Measurements from ENCODE around the gene XRCC3. TPM values are rescaled to one million over a fixed set of nuclear protein-coding genes. Genes with fewer than 3 reads are reported as not detected.

Gene XRCC3
- polyA plus RNA-seq, 3 donors = 0.66 to 8.1 (median 2.0) TPM

DNA sequence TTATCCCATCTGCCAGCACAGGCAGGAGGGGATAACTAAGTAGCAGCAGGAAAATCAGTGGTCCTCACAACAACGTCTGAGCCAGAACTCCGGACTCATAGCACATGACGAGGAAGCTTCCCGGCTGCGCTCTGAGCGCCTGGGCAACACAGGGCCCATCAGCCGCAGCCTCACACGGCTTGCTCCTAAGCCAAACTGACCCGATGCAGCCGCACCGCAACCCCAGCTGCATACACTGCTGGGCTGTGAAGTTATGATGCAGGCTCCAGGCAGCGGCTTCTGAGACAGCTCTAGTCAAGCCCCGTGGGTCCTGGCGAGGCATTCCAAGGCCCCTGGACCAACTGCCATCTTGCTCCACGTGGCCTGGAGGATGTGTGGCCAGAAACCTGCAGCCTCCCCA, 28.4 kb upstream of the XRCC3 start:
- H3K36me3 Mint-ChIP-seq = no peaks in the 10 kb centered on the region
- no peak overlapping the region for H2AFZ ChIP-seq (ENCODE audit: insufficient read depth, low read depth, low read length, poor library complexity, severe bottlenecking)
- no peak overlapping the region for H3K4me3 Mint-ChIP-seq
- peaks cover 7% of the 10 kb centered on the region for H3K4me1 Mint-ChIP-seq
- peaks cover under 1 to 8% (median 7%) of the 10 kb centered on the region in 3 donors for H3K27me3 Mint-ChIP-seq (ENCODE audit: low read depth in 3 of 3)
- intact Hi-C loops (cut with micrococcal nuclease) = no loop called here
- WGBS (ENCODE audit: insufficient coverage) = 94% methylated on average over 15 of the region's 15 CpGs
- H3K4me2 ChIP-seq (replicated peaks; ENCODE audit: extremely low read depth, low read length, poor library complexity, severe bottlenecking) = no peak overlapping the region
- H3K27ac Mint-ChIP-seq = no peak overlapping the region
- TF ChIP-seq CTCF (IDR thresholded peaks at IDR 0.05) = no peak
- no peaks in the 10 kb centered on the region for H3K4me1 ChIP-seq (ENCODE audit: control insufficient read depth in 1 of 2, insufficient read depth in 2 of 2, low read length in 2 of 2)
- H3K79me2 ChIP-seq (ENCODE audit: insufficient read depth, low read length) = no peaks in the 10 kb centered on the region
- H3K9ac ChIP-seq (ENCODE audit: insufficient read depth, low read length, poor library complexity, severe bottlenecking) = no peak overlapping the region
- no peaks in the 10 kb centered on the region for H4K20me1 ChIP-seq (ENCODE audit: insufficient read depth, low read length)
- H3K9me3 ChIP-seq (replicated peaks in 1 of 2; ENCODE audit: control insufficient read depth in 1 of 2, insufficient read depth in 1 of 2, low read length in 2 of 2) = no peaks in the 10 kb centered on the region
- H3K36me3 ChIP-seq (replicated peaks in 1 of 2; ENCODE audit: control insufficient read depth in 1 of 2, insufficient read depth in 2 of 2, low read length in 2 of 2) = no peaks in the 10 kb centered on the region
- DNase-seq = no peak
- H3K27me3 ChIP-seq (ENCODE audit: control insufficient read depth in 2 of 2, insufficient read depth in 2 of 2, low read length in 2 of 2) = no peaks in the 10 kb centered on the region
- H3K27ac ChIP-seq (ENCODE audit: low read depth in 1 of 2, low read length in 2 of 2) = no peak overlapping the region
- H3K4me3 ChIP-seq (replicated peaks in 1 of 3; ENCODE audit: low read depth in 2 of 3, low read length in 3 of 3) = no peak overlapping the region
- no peaks in the 10 kb centered on the region for H3K9me3 Mint-ChIP-seq

DNA sequence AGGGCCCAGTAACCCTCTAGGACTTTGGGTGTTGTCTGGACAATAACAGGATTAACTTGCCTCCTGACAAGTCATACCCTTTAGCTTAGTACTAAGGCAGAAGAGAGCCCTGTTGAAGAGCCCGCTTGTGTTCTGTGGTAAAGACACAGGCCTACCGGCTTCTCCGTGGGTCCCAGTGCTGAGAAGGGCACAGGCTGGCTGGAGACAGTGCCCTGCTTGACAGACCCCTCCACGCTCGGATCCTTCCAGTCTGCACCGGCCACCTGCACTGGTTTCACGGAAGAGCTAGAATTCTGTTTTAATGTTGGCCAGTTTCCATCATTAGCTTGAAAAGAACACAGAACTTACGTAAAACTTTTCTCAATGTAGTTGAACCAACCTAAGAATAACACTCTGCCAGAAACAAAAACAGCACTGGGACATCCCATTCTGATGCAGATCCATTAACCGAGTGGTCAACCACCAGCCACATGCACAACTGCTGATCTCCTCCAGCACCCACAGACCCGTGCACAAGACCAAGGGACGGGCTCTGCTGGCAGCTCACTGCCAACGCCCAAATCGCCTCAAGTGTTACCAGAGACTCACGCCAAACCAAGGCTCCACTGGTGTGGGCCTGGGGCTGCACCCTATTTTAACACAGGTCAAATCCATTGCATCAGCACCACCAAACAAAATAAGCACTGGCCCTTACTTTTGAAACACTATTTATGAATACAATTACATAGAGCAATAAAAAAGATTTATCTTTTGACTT, 27.4 kb upstream of the XRCC3 start:
- Mint-ChIP-seq H3K27ac (no peak overlapping the region), H3K27me3 (ENCODE audit: low read depth in 3 of 3) (peaks cover 3 to 9% (median 8%) of the 10 kb centered on the region in 3 donors), H3K9me3 (no peaks in the 10 kb centered on the region), H3K4me1 (peaks cover 7% of the 10 kb centered on the region), H3K36me3 (no peaks in the 10 kb centered on the region), H3K4me3 (no peak overlapping the region)
- no peaks in the 10 kb centered on the region for H3K36me3 ChIP-seq (replicated peaks in 1 of 2; ENCODE audit: control insufficient read depth in 1 of 2, insufficient read depth in 2 of 2, low read length in 2 of 2)
- no peaks in the 10 kb centered on the region for H3K4me1 ChIP-seq (ENCODE audit: control insufficient read depth in 1 of 2, insufficient read depth in 2 of 2, low read length in 2 of 2)
- H2AFZ ChIP-seq (ENCODE audit: insufficient read depth, low read depth, low read length, poor library complexity, severe bottlenecking) = no peak overlapping the region
- no peak overlapping the region for H3K27ac ChIP-seq (ENCODE audit: low read depth in 1 of 2, low read length in 2 of 2)
- no peaks in the 10 kb centered on the region for H3K9me3 ChIP-seq (replicated peaks in 1 of 2; ENCODE audit: control insufficient read depth in 1 of 2, insufficient read depth in 1 of 2, low read length in 2 of 2)
- no peaks in the 10 kb centered on the region for H4K20me1 ChIP-seq (ENCODE audit: insufficient read depth, low read length)
- no peak overlapping the region for H3K4me3 ChIP-seq (replicated peaks in 1 of 3; ENCODE audit: low read depth in 2 of 3, low read length in 3 of 3)
- TF ChIP-seq CTCF (IDR thresholded peaks at IDR 0.05) = no peak
- H3K27me3 ChIP-seq (ENCODE audit: control insufficient read depth in 2 of 2, insufficient read depth in 2 of 2, low read length in 2 of 2) = no peaks in the 10 kb centered on the region
- H3K79me2 ChIP-seq (ENCODE audit: insufficient read depth, low read length) = no peaks in the 10 kb centered on the region
- intact Hi-C loops (cut with micrococcal nuclease) = no loop called here
- no peak overlapping the region for H3K4me2 ChIP-seq (replicated peaks; ENCODE audit: extremely low read depth, low read length, poor library complexity, severe bottlenecking)
- WGBS (ENCODE audit: insufficient coverage) = 100% methylated on average over 14 of the region's 14 CpGs
- DNase-seq = no peak
- H3K9ac ChIP-seq (ENCODE audit: insufficient read depth, low read length, poor library complexity, severe bottlenecking) = no peak overlapping the region
